Stimulated activated CD4-positive, alpha-beta T cell treated with anti-CD3 and anti-CD28 coated beads, Interleukin-4, amount 100 ng/mL, for 4 hours (primary cell): Measurements from ENCODE around the gene MRPL53.
"Not testable (repeated sequence)": the region's sequence is repeated elsewhere in the genome, so short reads cannot be mapped to it uniquely, and the experiment has no call there.

Experiments used
- DNase-seq, 2 experiments: peaks; one replicate each; pipeline ENCODE4 v3.0.0-alpha.2; 2020

MRPL53 gene

DNA sequence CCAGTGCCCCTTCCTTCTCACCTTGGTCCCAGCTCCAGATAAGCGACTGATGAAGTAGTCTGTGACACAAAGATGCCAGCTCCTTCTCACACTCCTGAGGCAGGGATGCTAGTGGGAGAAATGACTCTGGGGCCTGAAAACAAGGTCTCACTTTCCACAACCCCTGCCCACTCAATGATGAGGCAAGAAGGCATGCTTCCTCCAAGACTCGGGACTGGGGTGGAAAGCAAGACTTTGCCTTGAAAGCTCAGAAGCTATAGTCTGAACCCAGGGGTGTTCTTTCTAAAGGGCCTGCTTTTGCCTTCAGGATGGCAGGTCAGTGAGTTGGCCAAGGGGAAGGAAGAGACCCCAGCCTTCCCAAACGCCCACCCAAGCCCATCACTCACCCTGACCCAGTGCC lies 9.0 kb upstream of the MRPL53 start:
- no peak for DNase-seq

DNA sequence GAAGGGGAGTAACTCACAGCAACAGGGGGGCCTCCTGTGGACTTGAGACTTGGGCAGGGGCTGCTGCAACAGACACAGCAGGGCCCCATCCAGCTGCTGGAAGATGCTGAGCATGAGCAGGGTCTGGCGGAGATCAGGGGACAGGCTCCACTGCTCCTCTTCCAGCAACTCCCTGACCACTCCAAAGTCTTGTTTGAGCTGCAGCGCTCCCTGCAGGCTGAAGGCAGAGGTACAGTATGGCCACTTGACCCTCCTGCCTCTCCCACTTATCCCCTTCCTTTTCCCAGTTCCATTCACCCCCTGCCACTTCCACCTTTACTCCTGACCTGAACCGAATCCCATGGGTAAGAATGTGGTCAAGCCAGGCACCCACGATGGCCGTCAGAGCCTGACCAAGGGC lies 2.4 kb upstream of the MRPL53 start:
- no peak for DNase-seq

- no peak for DNase-seq
These were observed 2.0 kb upstream of the MRPL53 start for GRCh38 chr2:74474481-74474880.

DNA sequence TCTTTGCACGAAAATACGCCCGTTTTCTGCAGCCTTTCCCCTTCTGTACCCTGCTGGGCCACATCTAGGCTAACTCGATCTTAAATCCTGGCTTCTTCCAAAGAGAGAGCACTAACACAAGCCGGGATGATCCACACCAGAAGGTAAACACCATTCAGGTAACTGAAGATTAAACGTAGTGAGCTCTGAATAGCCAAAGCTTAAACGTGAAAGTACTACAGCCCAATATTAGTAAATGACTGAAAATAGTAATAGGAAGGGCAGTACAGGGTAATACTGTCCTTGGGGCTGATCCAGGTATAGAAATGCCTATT lies 422 bp upstream of the MRPL53 start:
- no peak for DNase-seq

DNA sequence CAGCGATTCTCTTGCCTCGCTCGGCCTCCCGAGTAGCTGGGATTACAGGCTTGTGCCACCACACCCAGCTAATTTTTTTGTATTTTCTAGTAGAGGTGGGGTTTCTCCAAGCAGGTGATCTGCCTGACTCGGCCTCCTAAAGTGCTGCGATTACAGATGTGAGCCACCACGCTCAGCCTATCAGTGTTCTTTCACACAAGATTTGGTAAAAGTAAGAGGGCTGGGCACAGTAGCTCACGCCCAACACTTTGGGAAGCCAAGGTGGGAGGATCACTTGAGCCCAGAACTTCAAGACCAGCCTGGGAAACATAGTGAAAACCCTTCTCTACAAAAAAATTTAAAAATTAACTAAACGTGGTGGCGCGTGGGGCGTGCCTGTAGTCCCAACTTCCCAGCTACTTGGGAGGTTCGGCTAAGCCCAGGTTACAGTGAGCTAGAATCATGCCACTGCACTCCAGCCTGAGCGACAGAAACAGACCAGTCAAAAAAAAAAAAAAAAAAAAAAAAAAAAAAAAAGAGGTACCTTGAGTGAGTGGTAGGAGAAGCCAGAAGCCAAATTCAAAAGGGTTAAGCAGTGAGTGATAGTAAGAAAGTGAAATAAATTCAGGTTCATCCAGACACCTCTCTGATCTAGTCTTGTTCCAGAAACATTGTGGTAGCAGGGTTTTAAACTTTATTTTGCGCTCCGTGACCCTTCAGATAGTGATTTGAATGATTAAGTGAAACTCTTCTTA lies 981 bp downstream of the MRPL53 start:
- DNase-seq: no peak

DNA sequence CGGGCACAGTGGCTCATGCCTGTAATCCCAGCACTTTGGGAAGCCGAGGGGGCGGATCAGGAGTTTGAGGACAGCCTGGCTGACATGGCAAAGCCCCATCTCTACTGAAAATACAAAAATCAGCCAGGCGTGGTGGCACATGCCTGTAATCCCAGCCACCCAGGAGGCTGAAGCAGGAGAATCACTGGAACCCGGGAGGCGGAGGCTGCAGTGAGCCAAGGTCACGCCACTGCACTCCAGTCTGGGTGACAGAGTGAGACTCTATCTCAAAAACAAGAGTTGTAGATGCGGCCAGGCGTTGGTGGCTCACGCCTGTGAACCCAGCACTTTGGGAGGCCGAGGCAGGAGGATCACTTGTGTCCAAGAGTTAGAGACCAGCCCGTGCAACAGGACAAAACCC lies 1.7 kb downstream of the MRPL53 start:
- not testable (repeated sequence) for DNase-seq

GRCh38 chr2:74464406-74464805 lies 8.1 kb downstream of the MRPL53 start:
- no peak for DNase-seq

DNA sequence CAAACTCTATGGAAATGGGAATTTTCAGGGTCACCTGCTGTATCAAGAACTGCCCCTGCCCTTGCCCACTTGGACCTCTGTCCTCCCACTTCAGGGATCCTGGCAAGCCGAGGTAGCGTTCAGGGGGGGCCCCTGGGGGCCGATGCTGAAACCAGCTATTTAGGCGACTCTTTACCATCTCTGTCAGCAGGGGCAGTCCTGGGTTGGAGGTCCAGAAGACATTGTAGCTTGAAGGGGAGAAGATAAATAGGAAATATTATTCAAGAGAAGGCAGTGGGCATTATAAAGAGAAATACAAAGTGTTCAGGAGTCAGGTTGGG lies 9.7 kb downstream of the MRPL53 start:
- no peak for DNase-seq

DNA sequence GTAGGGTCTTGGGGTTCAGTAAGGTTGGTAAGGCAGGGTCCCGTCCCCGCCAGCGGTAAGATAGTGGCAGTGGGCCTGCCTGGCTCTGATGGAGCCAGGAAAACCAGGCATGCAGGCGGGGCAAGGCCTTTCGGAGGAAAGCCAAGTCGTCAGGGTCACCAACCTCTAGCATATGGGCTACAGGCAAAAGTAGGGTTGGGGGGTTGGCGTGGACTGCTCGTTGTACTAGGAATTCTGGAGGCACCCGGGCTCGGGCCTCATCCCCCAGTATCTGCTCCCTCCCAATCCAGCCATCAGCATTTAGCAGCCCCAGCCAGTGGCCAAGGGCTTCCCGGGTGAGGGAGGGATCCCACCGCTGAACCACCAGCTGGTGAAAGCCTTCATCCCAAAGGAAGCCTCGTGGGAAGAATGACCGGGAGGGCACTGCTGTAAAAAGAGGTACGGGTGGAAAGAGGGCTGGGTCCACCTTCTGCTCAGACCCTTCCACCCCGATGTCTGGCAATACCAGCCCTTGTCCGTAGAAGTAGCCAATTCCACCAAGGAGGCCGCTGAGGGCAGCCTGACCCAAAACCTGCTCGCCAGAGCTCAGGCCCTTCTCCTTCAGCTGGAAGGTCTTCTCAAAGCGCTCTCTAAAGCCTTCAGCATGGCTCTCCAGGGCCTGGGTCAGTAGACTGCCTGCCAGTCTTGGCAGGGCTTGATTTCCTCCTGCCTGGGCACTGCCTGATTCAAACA lies 10.3 kb downstream of the MRPL53 start:
- DNase-seq: no peak

DNA sequence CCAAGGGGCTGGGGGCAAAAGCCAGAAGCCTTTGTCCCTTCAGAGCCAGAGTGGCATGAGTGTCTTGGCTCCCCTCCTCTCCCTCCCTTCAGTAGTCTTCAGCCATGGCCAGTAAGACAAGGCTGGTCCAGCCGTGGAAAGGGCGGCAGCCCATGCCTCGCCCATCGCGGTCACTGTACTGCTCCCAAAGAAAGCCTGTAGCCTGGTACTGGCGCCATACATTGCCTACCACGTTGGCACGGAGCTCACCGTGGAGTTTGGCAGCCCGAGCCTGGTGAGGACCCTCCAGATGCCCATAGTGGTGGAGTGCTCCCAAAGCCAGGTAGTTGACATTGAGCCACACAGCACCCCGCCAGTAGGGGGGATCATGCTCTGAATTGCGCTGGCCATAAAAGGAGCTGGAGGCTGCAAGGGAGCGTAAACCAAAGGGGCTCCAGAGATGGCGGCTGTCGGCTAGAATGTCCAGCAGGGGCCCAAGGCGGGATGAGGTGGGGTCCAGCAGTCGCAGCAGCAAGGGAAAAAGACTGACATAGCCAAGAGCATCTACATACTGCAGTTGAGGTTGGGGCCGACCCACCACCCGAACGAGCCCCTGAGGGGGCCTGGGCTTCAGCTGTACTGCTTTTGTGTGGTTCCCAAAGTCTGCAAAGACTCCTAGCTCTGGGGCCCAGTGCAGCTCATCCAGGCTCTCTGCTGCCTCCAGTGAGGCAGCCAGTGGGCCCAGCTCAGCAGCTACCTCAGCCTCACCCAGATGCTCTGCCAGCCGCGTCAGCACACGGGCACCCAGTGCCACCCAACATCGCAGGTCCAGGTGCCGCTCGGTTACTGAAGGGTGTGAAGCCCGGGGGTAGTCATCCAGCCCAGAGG lies 11.1 kb downstream of the MRPL53 start:
- DNase-seq: no peak

DNA sequence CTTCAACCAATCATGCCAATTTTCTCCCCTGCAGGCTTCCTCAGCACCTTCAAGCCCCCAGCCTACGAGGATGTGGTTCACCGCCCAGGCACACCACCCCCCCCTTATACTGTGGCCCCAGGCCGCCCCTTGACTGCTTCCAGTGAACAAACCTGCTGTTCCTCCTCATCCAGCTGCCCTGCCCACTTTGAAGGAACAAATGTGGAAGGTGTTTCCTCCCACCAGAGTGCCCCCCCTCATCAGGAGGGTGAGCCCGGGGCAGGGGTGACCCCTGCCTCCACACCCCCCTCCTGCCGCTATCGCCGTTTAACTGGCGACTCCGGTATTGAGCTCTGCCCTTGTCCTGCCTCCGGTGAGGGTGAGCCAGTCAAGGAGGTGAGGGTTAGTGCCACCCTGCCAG lies 12.3 kb downstream of the MRPL53 start:
- not testable (repeated sequence) for DNase-seq

DNA sequence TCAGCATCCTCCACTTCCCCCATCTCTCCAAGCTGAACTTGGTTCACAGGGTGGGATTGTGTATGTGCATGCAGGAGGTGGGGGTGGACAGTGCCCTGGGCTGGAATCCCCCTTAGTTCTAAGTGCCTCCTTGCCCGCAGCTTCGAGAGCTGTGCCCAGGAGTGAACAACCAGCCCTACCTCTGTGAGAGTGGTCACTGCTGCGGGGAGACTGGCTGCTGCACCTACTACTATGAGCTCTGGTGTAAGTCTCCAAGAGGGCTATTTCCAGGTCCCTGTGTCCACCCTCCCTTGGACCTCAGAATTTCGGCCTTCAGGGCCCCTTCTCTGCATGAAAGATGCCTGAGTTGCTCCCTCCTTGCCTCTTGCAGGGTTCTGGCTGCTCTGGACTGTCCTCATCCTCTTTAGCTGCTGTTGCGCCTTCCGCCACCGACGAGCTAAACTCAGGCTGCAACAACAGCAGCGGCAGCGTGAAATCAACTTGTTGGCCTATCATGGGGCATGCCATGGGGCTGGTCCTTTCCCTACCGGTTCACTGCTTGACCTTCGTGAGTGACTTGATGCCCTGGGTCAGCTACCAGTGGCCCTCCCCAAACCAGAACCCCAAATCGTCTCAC lies 12.9 kb downstream of the MRPL53 start:
- not testable (repeated sequence) for DNase-seq

DNA sequence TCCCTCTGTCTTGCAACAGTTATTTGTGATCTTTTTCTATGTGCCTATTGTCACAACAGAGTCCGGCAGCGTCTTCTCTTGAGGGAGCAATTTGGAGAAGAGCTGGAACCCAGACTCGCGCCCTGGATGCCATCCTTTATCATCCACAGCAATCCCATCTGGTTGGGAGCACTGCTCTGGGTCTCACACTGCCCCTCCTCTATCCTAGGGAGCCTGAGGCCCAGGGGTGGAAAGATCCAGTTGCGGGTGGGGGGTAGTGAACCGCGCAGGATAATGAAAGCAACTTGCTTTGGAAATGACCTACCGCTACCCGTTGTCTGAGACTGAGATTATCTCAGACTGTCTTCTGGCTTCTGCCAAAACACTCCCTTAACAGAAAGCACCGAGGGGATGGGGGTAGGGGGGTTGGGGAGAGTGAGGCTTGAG lies 13.5 kb downstream of the MRPL53 start:
- DNase-seq: no peak

- DNase-seq: peak; percentile 95 to 99
These were observed 14.1 kb downstream of the MRPL53 start, which contains the start of gene WBP1 for GRCh38 chr2:74458132-74458937. Gene WBP1 (plus strand): TSS chr2:74458438. CDS start chr2:74458603, 165 bp downstream.

DNA sequence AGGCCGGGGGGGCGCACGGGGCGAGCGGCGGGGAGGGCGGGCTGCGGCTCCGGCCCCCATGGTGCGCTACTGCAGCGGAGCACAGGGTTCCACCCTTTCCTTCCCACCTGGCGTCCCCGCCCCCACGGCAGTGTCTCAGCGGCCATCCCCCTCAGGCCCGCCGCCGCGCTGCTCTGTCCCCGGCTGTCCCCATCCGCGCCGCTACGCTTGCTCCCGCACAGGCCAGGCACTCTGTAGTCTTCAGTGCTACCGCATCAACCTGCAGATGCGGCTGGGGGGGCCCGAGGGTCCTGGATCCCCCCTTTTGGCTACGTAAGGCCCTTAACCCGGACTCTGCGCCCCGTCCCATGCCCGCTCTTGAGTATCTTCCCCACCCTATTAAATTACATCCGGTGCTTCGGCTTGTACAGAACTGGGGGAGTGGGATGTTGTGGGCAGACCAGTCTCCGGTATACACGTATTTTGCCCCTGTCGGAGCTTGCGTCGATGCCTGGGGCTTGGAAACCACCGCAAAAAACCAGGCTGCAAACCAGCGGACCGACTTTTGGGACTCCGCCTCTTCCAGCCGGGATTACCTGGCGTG lies 14.8 kb downstream of the MRPL53 start:
- peak; percentile 78 to 80 for DNase-seq

- no peak for DNase-seq
These were observed 15.3 kb downstream of the MRPL53 start for GRCh38 chr2:74457129-74457548.

DNA sequence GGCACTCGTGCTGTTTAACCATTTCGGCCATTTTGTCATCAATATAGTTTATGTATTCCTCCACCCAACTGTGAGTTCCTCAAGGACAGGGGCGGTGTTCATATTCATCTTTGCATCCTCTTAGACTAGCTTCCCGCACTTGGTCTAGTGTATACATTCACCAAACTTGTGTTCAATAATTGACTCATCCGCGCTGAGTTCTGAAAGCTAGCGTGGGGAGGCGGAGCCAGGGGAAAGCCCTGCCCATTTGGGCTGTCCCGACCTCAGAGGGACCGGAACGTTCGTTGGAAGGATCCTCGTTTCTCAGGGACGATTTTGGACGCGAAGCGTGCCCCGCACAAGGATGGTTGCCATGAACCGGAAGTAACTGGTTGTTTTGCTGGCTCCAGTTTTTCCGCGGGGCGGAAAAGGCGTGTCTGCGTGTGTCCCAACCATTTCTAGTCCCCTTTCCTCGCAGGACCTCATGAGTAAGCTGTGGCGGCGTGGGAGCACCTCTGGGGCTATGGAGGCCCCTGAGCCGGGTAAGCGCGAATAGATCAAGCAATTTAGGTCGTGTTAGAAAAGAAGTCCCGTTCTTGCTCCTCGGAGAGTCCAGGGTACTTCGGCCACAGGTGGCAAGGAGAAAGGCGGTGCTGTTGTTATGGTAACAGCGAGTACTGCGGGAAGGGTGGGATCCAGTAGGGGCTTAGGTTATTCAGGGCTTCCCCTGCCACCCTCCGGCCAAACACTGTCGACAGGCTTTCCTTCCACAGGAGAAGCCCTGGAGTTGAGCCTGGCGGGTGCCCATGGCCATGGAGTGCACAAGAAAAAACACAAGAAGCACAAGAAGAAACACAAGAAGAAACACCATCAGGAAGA lies 17.6 kb downstream of the MRPL53 start, which contains the start of gene INO80B:
Gene INO80B, plus strand, starts transcription at position 434 of the 858 bp plus-strand sequence. Its CDS starts 30 bp downstream, at position 464.
- peak; percentile 94 to 97 for DNase-seq

DNA sequence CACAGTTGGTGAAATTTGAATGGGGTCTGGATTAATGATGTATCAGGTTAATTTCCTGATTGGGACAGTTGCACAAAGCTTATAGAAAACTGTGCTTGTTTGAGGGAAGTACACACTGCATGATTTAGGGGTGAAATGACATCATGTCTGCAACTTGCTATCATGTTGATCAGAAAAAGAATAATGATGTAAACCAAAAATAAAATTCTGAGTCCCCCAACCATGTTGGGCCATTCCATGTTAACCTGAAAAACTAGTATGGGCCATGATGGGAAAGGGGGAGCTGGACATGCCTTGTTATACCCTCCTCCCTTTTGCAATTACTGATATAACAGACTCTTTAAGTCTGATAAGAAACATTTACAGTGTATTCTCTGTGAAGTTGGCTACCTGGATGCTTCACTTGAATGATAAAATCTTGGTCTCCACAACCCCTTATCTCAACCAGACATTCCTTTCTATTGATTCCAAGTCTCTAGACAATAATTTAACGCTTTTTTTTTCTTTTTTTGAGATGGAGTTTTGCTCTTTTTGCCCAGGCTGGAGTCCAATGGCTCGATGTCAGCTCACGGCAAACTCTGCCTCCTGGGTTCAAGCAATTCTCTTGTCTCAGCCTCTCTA lies 21.8 kb downstream of the MRPL53 start:
- DNase-seq: no peak

DNA sequence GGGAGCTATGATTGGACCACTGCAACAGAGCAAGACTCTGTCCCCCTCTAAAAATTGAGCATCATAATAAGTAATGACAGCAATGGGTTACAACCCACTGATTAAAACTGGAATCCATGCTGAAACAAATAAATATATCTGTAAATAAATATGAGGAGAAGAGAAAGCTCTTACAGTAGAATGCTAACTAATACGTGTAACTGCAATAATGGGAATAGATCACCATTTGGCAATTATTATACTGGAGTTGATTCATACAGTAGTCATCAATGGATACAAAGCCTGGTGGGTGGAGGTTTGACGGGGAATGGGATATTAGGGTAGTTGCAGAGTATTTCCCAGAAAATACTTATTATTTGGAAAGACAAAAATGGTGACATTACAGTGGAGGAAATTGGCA lies 23.7 kb downstream of the MRPL53 start:
- DNase-seq: no peak
